Fibroblast of upper back skin (primary cell): Measurements from ENCODE around the gene HCRT.
A peak's percentile ranks its signal among the peaks of the same experiment; 100 is the strongest.
"Not testable (repeated sequence)": the region's sequence is repeated elsewhere in the genome, so short reads cannot be mapped to it uniquely, and the experiment has no call there.

Source experiments
- DNase-seq: peaks from one replicate; pipeline ENCODE4 v3.0.0-alpha.2; 2013

The HCRT gene

DNA sequence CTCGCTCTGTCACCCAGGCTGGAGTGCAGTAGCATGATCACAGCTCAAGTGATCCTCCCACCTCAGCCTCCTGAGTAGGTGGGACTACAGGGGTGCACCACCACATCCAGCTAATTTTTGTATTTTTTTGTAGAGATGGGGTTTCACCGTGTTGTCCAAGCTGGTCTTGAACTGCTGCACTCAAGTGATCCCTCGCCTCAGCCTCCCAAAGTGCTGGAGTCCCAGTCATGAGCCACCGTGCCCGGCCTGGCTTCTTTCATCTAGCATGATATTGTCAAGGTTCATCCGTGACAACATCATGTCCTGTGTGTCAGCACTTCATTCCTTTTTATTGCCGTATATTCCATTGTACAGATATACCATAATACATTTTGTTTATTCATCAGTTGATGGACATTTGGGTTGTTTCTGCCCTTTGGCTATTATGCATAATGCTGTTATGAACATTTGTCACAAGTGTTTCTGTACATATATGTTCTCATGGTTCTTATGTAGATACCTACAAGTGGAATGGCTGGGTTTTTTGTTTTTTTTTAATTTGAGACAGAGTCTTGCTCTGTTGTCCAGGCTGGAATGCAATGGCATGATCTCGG lies 12.4 kb upstream of the HCRT start:
- no peak for DNase-seq

DNA sequence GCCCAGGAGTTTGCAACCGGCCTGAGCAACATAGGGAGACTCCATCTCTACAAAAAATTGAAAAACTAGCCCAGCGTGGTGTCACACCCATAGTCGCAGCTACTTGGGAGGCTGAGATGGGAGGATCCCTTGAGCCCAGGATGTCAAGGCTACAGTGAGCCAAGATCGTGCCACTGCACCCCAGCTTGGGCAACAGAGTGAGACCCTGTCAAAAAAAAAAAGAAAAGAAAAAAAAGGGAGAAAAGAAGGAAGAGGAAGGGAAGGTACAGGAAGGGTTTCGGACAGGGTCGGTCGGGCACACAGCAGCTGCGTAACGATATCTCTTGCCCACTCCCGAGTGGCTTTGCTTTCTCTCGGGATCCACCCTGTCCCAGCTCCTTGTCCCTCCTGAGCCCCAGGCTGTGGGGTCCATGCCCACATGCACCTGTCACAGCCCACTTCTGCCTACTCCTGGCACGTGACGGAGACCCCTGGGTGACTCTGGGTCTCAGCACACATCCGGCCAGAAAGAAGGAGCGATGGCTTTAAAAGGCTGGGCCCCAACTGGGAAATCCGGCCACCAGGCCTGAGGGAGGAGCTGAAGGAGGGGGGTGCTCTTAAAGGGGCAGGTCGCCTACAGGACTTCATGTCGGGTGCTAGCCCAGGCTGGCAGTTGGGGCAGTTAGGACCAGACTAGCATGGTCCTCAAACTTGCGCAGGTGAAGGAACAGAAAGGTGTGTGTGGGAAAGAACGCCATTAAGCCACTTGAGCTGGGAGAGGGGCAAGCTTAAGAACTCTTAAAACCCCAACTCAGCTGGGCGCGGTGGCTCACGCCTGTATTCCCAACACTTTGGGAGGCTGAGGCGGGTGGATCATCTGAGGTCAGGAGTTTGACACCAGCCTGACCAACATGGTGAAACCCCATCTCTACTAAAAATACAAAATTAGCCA lies 9.0 kb upstream of the HCRT start, which contains the start of gene GHDC:
Gene GHDC (minus strand): TSS at position 526 of the 931 bp plus-strand sequence. CDS start 913 bp downstream, outside the sequence.
- DNase-seq: peak; percentile 69

DNA sequence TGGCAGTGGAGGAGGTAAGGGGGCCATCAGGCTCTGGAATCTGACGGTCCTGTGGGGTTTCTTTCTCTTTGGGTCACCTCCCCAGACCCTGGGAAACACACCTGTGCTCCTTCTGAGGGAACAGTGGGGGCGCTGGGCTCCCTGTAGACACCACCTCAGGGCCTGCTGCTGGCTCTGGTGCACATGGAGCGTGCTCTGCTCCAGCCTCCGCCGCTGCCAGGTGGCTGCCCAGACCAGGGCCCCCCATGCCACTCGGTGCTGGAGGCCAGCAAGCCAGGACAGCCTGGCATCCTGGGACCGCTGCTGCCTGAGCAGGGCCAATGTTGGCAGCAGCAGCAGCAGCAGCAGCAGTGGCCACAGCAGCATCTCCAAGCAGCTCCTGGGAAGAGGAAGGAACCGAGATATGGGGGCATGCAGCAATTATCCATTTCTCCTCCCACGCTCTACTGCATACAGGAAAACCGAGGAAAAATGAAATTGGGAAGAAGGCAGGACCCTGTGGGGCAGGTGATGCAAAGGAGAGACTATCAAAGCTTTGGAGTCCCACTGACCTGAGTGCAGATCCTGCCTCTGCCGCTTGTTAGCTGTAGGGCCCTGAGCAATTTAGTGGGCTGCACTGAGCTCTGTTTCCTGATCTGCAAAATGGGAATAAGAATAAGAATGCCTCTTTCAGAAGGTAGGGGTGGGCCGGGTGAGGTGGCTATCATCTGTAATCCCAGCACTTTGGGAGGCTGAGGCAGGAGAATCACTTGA lies 8.1 kb upstream of the HCRT start:
- no peak for DNase-seq

DNA sequence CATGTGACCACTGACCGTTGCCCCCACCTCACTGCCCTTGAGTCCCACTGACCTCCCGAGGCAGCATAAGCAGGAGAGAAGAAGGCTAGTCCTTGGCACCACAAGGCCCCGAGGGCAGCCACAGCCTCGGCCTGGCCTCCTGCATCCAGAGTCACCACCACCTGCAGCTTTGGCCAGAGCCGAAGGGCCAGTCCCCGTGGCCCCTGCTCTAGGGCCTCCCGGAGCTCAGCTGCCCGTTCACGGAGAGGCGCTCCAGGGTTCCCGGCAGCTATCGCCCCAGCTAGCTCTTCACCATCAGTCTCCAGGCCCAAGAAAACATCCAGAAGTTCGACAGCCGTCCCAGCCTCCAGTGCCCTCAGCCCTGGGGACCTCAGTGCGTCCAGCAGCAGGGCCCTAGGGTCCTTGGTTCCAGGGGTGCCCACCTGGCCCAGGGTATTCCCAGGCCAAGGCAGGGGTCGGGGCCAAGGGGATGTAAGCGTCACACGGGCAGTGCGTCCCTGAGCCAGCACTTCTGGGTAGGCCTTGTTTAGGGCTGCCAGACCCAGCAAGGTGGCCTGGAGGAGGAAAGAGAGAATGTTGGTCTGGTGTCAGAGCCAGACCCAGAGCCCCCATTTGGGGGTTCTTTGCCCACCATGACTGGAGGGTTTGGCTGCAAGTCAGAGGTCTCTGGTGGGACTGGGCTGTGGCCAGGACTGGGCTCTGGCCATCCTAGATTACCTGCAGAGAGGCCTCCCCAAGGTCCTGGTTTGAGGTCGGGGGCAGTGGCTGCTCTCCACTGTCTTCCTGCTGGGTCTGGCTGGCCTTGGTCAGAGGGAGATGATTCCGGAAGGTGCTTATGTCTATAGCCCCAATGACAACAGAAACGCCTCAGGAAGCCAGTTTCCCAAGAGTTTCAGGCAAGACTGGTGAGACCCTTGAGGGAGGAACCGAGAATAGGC lies 7.2 kb upstream of the HCRT start:
- no peak for DNase-seq

GRCh38 chr17:42191275-42191608 lies 6.0 kb upstream of the HCRT start:
- DNase-seq: no peak

DNA sequence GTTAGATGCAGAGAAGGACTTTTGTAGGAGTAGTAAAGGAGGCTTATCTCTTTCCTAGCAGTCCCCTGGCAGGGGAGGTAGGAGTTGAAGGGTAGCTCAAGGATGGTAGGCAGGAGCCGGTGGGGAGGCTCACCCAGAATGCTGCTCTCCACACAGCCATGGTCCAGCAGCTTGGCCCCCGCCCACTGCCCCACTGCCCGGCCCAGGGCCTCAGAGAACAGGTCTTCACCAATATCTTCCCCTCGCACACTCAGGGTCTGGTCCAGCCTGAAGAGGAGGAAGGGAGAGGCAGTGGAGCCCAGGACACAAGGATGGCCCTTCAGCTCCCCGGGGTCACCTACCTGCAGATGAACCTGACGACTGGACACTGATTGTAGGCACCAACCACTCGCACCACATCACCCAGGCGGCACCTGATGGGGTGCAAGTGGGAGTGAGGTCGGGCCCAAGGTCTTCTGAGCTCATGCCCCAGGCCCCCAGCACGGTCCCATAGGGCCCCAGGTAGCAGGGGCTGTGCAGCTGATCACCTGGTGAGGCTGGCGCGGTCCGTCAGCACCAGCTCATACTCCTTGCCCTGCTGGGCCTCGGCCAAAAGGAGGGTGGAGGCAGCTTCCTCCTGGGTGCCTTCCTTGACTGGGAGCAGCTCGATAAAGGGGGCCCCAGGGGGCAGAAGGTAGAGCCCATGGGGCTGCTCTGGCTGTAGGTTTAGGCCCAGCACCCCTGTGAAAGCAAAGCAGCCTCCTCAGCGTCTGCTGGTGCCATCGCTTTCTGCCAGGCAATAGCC lies 5.4 kb upstream of the HCRT start:
- no peak for DNase-seq

DNA sequence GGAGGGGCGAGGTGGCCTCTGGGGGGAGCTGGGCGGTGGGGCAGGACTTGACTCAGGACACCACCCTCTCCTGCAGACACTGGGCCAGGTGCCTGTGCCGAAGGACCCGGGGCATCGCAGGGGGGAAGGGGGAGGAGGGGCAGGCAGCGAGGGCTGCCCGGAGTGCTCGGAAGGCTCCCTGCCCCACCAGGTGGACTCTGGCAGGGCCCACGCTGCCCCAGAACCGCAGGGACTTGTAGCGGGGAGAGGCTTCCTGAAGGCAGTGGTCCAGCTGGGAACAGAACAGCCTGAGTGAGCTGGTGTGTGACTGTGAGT lies 4.4 kb upstream of the HCRT start:
- DNase-seq: no peak

GRCh38 chr17:42188749-42189650 lies 3.7 kb upstream of the HCRT start:
- no peak for DNase-seq

GRCh38 chr17:42187833-42188232 lies 2.6 kb upstream of the HCRT start:
- no peak for DNase-seq

- DNase-seq: not testable (repeated sequence)
Measured at GRCh38 chr17:42186191-42186590, 939 bp upstream of the HCRT start.

GRCh38 chr17:42185621-42185930 lies 324 bp upstream of the HCRT start:
- DNase-seq: no peak

GRCh38 chr17:42183741-42184711 lies 1.2 kb downstream of the HCRT start:
- peak; percentile 60 for DNase-seq

DNA sequence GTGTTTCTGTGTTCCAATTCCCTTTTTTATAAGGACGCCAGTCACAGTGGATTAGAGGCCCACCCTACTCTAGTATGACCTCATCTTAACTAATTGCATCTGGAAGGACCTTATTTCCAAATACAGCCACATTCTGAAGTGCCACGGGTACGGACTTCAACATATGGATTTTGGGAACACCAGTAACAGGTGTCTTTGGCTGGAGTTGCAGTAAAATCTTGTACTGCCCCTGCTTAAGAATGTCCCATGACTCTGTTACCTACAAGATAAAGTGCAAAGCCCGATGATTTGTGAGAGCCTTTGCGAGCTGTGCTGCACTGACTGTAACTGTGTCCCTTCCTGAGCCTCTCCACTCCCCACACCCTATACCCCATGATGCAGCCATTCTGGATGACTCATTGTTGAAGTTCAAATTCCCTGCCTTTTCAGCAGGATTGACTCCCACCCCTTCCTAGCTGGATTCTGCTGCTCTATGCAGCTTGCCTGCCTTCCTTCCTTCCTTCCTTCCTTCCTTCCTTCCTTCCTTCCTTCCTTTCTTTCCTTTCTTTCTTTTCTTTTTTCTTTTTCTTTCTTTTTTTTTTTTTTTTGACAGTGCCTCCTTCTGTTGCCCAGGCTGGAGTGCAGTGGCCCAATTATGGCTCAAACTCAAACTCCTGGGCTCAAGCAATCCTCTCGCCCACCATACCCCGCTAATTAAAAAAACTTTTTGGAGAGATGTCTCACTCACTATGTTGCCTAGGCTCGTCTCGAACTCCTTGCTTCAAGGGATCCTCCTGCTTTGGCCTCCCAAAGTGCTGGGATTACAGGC lies 2.1 kb downstream of the HCRT start:
- DNase-seq: peak; percentile 21

- DNase-seq: no peak
Measured at GRCh38 chr17:42181851-42182207, 3.4 kb downstream of the HCRT start.

DNA sequence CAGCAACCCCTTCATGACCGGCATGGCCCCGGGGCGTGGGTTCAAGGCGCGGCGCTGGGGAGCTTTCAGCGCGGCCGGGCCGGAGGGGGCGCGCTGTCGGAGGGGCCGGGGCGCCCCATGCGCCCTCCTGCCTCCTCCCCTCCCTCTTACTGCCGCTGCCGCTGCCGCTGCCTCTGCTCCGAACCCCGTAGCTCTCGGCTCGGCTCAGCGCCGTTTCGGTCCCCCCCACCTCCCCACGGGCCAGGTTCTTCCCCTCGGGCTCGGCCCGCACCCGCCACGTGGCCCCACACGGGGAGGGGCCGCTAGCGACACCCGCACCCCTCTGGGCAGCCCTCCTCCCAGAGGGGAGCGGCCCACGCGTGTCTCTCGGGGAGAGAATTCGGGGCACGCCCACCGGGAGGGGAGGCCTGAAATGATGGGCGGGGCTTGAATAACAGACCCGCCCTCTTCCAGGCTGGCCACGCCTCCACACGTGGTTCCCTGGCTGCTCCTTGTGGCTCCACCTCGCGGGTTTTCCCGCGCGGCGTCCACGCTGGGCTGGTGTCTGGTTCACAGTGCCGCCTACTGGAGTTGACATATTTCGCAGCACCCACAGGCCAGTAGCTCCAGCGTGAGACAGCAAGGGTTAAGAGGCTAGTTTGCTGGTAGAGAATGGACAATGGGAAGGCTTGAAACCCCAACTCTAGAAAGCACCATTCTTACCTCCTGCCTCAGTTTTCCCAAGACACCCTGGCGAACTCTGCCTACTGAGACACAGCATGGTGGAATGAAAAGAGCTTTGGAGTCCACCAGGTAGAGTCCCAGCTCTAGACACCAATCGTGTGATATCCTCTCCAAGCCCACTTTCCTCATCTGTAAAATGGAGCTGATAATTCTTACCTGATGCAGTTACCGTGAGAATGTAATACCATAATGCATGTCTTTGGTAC lies 4.1 kb downstream of the HCRT start, which contains the start of gene KCNH4:
Gene KCNH4 (minus strand): TSS at position 221 of the 929 bp plus-strand sequence. CDS start 197 bp downstream, at position 24.
- DNase-seq: peak; percentile 43

DNA sequence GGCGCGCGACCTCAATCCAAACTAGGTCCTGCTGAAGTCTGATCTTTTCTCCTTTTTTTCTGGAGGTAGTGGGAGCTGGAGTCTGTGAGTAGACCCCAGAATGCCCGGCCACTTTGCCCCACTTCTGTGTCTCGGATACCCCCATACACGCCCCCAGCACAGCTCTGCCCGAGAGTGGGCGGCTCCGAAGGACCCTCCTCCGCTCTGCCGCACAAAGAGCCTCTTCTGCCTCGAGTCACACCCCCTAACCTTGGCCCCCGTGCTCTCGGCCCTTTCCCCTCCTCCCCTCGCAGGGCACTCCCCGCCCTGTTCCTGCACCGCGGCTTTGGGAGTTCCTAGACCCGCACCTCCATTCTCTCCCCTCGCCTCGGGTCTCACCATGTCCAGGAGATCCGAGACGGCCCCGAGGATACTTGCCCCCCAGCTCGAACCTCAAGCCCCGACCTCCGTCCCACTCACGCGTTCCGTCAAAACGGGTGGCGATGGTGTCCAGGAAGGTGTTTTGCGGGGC lies 4.8 kb downstream of the HCRT start:
- DNase-seq: no peak

- peak; percentile 34 for DNase-seq
Measured at GRCh38 chr17:42179911-42180410, 5.3 kb downstream of the HCRT start.
